GM12878 (cell line): ENCODE measurements around the gene CELSR1. TPM values are rescaled to one million over a fixed set of nuclear protein-coding genes. Genes with fewer than 3 reads are reported as not detected.

Experiments
- ATAC-seq: fragments of 200-7000 bp; cut with Tn5 transposase; 3 replicates; pipeline ENCODE4 v1.9.1; 2020; ENCODE audit warnings: mild to moderate bottlenecking, moderate library complexity
- BruUV-seq: library from RNA; stranded (reverse); fragments of 400-500 nt; replicated peaks from 2 replicates; lab custom pipeline; 2021; lab: Mats Ljungman, UMichigan
- CTCF ChIA-PET: fragments of 300-600 bp; sonication (Branson Sonifier 250); formaldehyde crosslinking; extraction: SDS; loops from one replicate; lab custom pipeline; 2021; ENCODE audit warnings: inconsistent platforms; lab: Yijun Ruan, JAX
- POLR2A ChIA-PET: fragments of 350-600 bp; formaldehyde crosslinking; extraction: SDS; loops from one replicate; lab custom pipeline; 2021; ENCODE audit warnings: inconsistent platforms; lab: Charles Lee
- RAD21 ChIA-PET: fragments of 300-600 bp; sonication (Branson Sonifier 250); formaldehyde crosslinking; loops from one replicate; lab custom pipeline; 2023; ENCODE audit warnings: antibody characterized with exemption; ENCODE audit not compliant: unreplicated experiment; lab: Charles Lee
- SMC1A ChIA-PET: fragments of 300-600 bp; sonication (Branson Sonifier 250); formaldehyde crosslinking; loops from one replicate; lab custom pipeline; 2023; ENCODE audit not compliant: unreplicated experiment, uncharacterized antibody; lab: Charles Lee
- DNase-seq: peaks from one replicate; pipeline ENCODE4 v3.0.0-alpha.2; 2011; ENCODE audit warnings: low read depth, low spot score
- FAIRE-seq: peaks from 3 replicates; lab custom pipeline; 2011; peaks lifted over from hg19 to GRCh38; lab: Jason Lieb, UNC
- H2AFZ ChIP-seq: 2 replicates; pipeline ENCODE4 v1.6.0; 2011; ENCODE audit warnings: low read depth, low read length, control low read depth; ENCODE audit not compliant: control insufficient read depth
- H3K27ac ChIP-seq: 2 replicates; pipeline ENCODE4 v1.5.1; 2011; ENCODE audit warnings: control low read depth; ENCODE audit not compliant: control insufficient read depth, insufficient read depth
- H3K27me3 ChIP-seq, 2 experiments: replicated peaks in 1 of 2; 2 replicates each; pipeline versions ENCODE4 v1.6.0 to v1.6.1; 2011; ENCODE audit warnings: low read length in 1 of 2; ENCODE audit not compliant: control insufficient read depth in 2 of 2, insufficient read depth in 2 of 2
- H3K36me3 ChIP-seq, 2 experiments: 2 replicates each; pipeline ENCODE4 v1.5.1; 2011; ENCODE audit warnings: low read length in 1 of 2; ENCODE audit not compliant: control insufficient read depth in 2 of 2, insufficient read depth in 2 of 2
- H3K4me1 ChIP-seq: 2 replicates; pipeline ENCODE4 v1.6.1; 2011; ENCODE audit warnings: mild to moderate bottlenecking, low read length, moderate library complexity, mixed read lengths; ENCODE audit not compliant: control insufficient read depth, insufficient read depth
- H3K4me2 ChIP-seq: 2 replicates; pipeline ENCODE4 v1.6.0; 2011; ENCODE audit warnings: control low read depth; ENCODE audit not compliant: control insufficient read depth, insufficient read depth
- H3K4me3 ChIP-seq: fragments of 200-600 bp; sonication (generic); 2 replicates; pipeline ENCODE4 v1.5.1; 2016
- H3K79me2 ChIP-seq: 2 replicates; pipeline ENCODE4 v1.6.0; 2011; ENCODE audit warnings: low read length; ENCODE audit not compliant: control insufficient read depth, insufficient read depth
- H3K9ac ChIP-seq: 2 replicates; pipeline ENCODE4 v1.8.0; 2011; ENCODE audit warnings: low read length, control low read depth, mixed read lengths; ENCODE audit not compliant: control insufficient read depth, insufficient read depth
- H3K9me3 ChIP-seq: replicated peaks from 3 replicates; pipeline ENCODE4 v1.5.1; 2011; ENCODE audit warnings: mild to moderate bottlenecking, low read length; ENCODE audit not compliant: control insufficient read depth, insufficient read depth
- H4K20me1 ChIP-seq: 2 replicates; pipeline ENCODE4 v1.6.0; 2011; ENCODE audit not compliant: control insufficient read depth, insufficient read depth
- TCF3 ChIP-seq: IDR thresholded peaks from 2 replicates; pipeline ENCODE4 v1.6.1; 2012; ENCODE audit warnings: low read depth, mild to moderate bottlenecking, low read length, borderline replicate concordance; ENCODE audit not compliant: insufficient read depth
- WGBS: methylation state at CpG from one replicate; pipeline ENCODE4 v1.1.6; 2016; ENCODE audit warnings: low lambda C conversion rate; ENCODE audit not compliant: insufficient replicate concordance, insufficient coverage; ENCODE audit errors: missing lambda C conversion rate; 5-methylcytosine and 5-hydroxymethylcytosine counted together
- in situ Hi-C: fragments of 300-500 bp; cut with MboI; formaldehyde crosslinking; loops from 9 replicates; pipeline ENCODE4 v1.14.3; 2018; ENCODE audit warnings: mixed read lengths
- intact Hi-C: fragments of 100-400 bp; cut with micrococcal nuclease; formaldehyde crosslinking; loops from one replicate; pipeline ENCODE4 v1.14.2; 2022; ENCODE audit not compliant: unreplicated experiment
- polyA plus RNA-seq, 11 experiments: library from polyadenylated mRNA; depleted of rRNA in 4 of 11; unstranded in 6 of 11; stranded (reverse) in 5 of 11; fragments of >200 nt; fragmentation: Nextera tagmentation in 4 of 11; fragmentation: Illumina TruSeq in 1 of 11; extraction: Ambion mirVana in 4 of 11; extraction: Trizol in 1 of 11; gene quantifications; 1 replicate in 1 of 11; 2 replicates in 10 of 11; pipeline versions ENCODE4 v1.2.1 to v1.2.3, GENCODE V29; 2011 to 2016; ENCODE audit warnings: inconsistent platforms in 2 of 11, missing spikeins in 2 of 11, low read depth in 1 of 11
- total RNA-seq, 4 experiments: library from RNA; depleted of rRNA in 3 of 4; stranded (reverse); fragments of >200 nt in 3 of 4; fragmentation: Illumina TruSeq in 1 of 4; extraction: Trizol in 1 of 4; gene quantifications; 2 replicates each; pipeline versions ENCODE4 v1.2.1 to v1.2.3, GENCODE V29; 2013 to 2021
- TF ChIP-seq, protein P1 (sequence below): IDR thresholded peaks from 2 replicates; pipeline ENCODE4 v1.6.1; 2012; ENCODE audit warnings: improper control_type of control experiment, low read depth, low read length; ENCODE audit not compliant: insufficient replicate concordance
- TF ChIP-seq, protein P2 (sequence below): fragments of 450-650 bp; IDR thresholded peaks from 2 replicates; pipeline ENCODE4 v1.6.1; 2016; ENCODE audit warnings: mild to moderate bottlenecking
- TF ChIP-seq, protein P3 (sequence below), 3 experiments: IDR thresholded peaks in 2 of 3; conservative IDR thresholded peaks in 1 of 3; 2 replicates each; pipeline ENCODE4 v1.5.1; 2011; ENCODE audit warnings: low read depth in 3 of 3, low read length in 3 of 3, mild to moderate bottlenecking in 3 of 3, control low read depth in 2 of 3, moderate library complexity in 2 of 3, inconsistent platforms in 1 of 3, mixed read lengths in 1 of 3; ENCODE audit not compliant: control insufficient read depth in 2 of 3, insufficient read depth in 1 of 3; ENCODE audit errors: extremely low read depth in 1 of 3

The CELSR1 gene
- total and polyA plus RNA-seq, 10 of the 15 experiments (the other 5 are each of a cell fraction or from before 2014, with no cell fraction given) = 0.05 to 1.7 (median 0.35) TPM; not detected in 2

DNA sequence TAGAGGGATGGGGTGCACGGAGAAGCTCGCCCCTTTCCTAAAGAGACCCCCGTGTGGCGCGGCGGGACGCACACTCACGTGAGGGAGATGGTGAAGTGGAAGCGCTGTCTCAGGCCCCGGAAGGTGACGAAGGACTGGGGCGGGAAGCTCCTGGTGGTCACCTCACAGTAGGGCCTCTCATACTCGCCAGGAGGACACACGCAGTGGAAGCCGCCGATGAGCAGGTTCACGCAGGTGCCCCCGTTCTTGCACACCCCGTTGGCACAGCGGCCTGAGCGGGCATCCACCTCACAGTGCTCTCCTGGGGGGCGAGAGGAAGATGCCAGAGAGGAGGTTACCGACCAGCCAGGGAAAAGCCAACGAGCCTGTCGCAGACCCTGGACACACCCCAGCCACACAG, 98.3 kb downstream of the CELSR1 start:
- intact Hi-C loops = no loop called here
- POLR2A ChIA-PET = no interaction called here
- in situ Hi-C loops = no loop called here
- H3K36me3 ChIP-seq = no peaks in the 10 kb centered on the region
- no peak overlapping the region for H2AFZ ChIP-seq
- no peaks in the 10 kb centered on the region for H3K79me2 ChIP-seq
- WGBS = 61% methylated on average over 25 of the region's 25 CpGs
- H3K9me3 ChIP-seq = no peaks in the 10 kb centered on the region
- CTCF ChIA-PET = no interaction called here
- no peak overlapping the region for H3K27ac ChIP-seq
- H3K9ac ChIP-seq = no peak overlapping the region
- DNase-seq = no peak
- RAD21 ChIA-PET = no interaction called here
- no TSS peak for BruUV-seq
- no peaks in the 10 kb centered on the region for H3K4me1 ChIP-seq
- no peaks in the 10 kb centered on the region for H4K20me1 ChIP-seq
- ATAC-seq = no peak
- no peak overlapping the region for H3K4me2 ChIP-seq
- TF ChIP-seq, protein P1, sequence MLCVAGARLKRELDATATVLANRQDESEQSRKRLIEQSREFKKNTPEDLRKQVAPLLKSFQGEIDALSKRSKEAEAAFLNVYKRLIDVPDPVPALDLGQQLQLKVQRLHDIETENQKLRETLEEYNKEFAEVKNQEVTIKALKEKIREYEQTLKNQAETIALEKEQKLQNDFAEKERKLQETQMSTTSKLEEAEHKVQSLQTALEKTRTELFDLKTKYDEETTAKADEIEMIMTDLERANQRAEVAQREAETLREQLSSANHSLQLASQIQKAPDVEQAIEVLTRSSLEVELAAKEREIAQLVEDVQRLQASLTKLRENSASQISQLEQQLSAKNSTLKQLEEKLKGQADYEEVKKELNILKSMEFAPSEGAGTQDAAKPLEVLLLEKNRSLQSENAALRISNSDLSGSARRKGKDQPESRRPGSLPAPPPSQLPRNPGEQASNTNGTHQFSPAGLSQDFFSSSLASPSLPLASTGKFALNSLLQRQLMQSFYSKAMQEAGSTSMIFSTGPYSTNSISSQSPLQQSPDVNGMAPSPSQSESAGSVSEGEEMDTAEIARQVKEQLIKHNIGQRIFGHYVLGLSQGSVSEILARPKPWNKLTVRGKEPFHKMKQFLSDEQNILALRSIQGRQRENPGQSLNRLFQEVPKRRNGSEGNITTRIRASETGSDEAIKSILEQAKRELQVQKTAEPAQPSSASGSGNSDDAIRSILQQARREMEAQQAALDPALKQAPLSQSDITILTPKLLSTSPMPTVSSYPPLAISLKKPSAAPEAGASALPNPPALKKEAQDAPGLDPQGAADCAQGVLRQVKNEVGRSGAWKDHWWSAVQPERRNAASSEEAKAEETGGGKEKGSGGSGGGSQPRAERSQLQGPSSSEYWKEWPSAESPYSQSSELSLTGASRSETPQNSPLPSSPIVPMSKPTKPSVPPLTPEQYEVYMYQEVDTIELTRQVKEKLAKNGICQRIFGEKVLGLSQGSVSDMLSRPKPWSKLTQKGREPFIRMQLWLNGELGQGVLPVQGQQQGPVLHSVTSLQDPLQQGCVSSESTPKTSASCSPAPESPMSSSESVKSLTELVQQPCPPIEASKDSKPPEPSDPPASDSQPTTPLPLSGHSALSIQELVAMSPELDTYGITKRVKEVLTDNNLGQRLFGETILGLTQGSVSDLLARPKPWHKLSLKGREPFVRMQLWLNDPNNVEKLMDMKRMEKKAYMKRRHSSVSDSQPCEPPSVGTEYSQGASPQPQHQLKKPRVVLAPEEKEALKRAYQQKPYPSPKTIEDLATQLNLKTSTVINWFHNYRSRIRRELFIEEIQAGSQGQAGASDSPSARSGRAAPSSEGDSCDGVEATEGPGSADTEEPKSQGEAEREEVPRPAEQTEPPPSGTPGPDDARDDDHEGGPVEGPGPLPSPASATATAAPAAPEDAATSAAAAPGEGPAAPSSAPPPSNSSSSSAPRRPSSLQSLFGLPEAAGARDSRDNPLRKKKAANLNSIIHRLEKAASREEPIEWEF = no peak
- TF ChIP-seq TCF3 = no peak
- TF ChIP-seq, protein P2, sequence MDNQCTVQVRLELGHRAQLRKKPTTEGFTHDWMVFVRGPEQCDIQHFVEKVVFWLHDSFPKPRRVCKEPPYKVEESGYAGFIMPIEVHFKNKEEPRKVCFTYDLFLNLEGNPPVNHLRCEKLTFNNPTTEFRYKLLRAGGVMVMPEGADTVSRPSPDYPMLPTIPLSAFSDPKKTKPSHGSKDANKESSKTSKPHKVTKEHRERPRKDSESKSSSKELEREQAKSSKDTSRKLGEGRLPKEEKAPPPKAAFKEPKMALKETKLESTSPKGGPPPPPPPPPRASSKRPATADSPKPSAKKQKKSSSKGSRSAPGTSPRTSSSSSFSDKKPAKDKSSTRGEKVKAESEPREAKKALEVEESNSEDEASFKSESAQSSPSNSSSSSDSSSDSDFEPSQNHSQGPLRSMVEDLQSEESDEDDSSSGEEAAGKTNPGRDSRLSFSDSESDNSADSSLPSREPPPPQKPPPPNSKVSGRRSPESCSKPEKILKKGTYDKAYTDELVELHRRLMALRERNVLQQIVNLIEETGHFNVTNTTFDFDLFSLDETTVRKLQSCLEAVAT = no peak
- TF ChIP-seq, protein P3, sequence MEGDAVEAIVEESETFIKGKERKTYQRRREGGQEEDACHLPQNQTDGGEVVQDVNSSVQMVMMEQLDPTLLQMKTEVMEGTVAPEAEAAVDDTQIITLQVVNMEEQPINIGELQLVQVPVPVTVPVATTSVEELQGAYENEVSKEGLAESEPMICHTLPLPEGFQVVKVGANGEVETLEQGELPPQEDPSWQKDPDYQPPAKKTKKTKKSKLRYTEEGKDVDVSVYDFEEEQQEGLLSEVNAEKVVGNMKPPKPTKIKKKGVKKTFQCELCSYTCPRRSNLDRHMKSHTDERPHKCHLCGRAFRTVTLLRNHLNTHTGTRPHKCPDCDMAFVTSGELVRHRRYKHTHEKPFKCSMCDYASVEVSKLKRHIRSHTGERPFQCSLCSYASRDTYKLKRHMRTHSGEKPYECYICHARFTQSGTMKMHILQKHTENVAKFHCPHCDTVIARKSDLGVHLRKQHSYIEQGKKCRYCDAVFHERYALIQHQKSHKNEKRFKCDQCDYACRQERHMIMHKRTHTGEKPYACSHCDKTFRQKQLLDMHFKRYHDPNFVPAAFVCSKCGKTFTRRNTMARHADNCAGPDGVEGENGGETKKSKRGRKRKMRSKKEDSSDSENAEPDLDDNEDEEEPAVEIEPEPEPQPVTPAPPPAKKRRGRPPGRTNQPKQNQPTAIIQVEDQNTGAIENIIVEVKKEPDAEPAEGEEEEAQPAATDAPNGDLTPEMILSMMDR (IDR thresholded peaks at IDR 0.05 in 2 of 3, conservative IDR thresholded peaks at IDR 0.05 in 1 of 3; ENCODE audit: control insufficient read depth in 2 of 3, extremely low read depth in 1 of 3, insufficient read depth in 1 of 3, low read depth in 3 of 3, low read length in 3 of 3) = no peak
- H3K27me3 ChIP-seq = no peaks in the 10 kb centered on the region; a peak in 1 of 4 replicates
- SMC1A ChIA-PET = no interaction called here
- no peak for FAIRE-seq
- H3K4me3 ChIP-seq = no peak overlapping the region
